Thyroid gland (tissue), 4 donors: ENCODE measurements around the gene PEBP1.

Source experiments
- CTCF ChIP-seq, 6 experiments: fragments of 200-600 bp in 3 of 6; fragments of 450-650 bp in 3 of 6; sonication (generic) in 3 of 6; IDR thresholded peaks; one replicate each; pipeline ENCODE4 v1.5.1; 2016 to 2019; ENCODE audit warnings: antibody characterized with exemption in 6 of 6, mild to moderate bottlenecking in 2 of 6, inconsistent platforms in 1 of 6, moderate library complexity in 1 of 6
- POLR2A ChIP-seq, 2 donors: fragments of 450-650 bp; IDR thresholded peaks; one replicate each; pipeline ENCODE4 v1.6.1; 2017; ENCODE audit warnings: antibody characterized with exemption in 2 of 2, mild to moderate bottlenecking in 2 of 2, moderate library complexity in 1 of 2

- TF ChIP-seq CTCF (IDR thresholded peaks at IDR 0.05) = no peak
- TF ChIP-seq POLR2A (IDR thresholded peaks at IDR 0.05) = no peak
These were observed 26.8 kb upstream of the PEBP1 start for GRCh38 chr12:118109088-118109487.
